Activated CD4-positive, alpha-beta T cell treated with anti-CD3 and anti-CD28 coated beads, Interleukin-2, amount 10 ng/mL, durations not matched to agents 7 days and 5 days (primary cell): ENCODE data around the gene CD48. TPM values are rescaled to one million over a fixed set of nuclear protein-coding genes. Genes with fewer than 3 reads are reported as not detected.
A peak's percentile ranks its signal among the peaks of the same experiment; 100 is the strongest.
"Not testable (repeated sequence)": the region's sequence is repeated elsewhere in the genome, so short reads cannot be mapped to it uniquely, and the experiment has no call there.

Experiments
- CTCF ChIA-PET: fragments of 350-600 bp; sonication (Branson Sonifier 250); formaldehyde crosslinking; loops from one replicate; lab custom pipeline; 2021; ENCODE audit warnings: antibody characterized with exemption; lab: Charles Lee
- POLR2A ChIA-PET: fragments of 350-600 bp; sonication (Branson Sonifier 250); formaldehyde crosslinking; loops from one replicate; lab custom pipeline; 2021; ENCODE audit warnings: antibody characterized with exemption; lab: Charles Lee
- DNase-seq: peaks from one replicate; pipeline ENCODE4 v3.0.0-alpha.2; 2020
- H3K27ac Mint-ChIP-seq: one replicate; pipeline ENCODE4 v1.8.0; 2021; ENCODE audit warnings: mild to moderate bottlenecking, moderate library complexity, mixed read lengths
- H3K27me3 Mint-ChIP-seq: one replicate; pipeline ENCODE4 v1.8.0; 2021; ENCODE audit warnings: mixed read lengths
- H3K36me3 Mint-ChIP-seq: one replicate; pipeline ENCODE4 v1.8.0; 2021; ENCODE audit warnings: low read depth, mixed read lengths
- H3K4me1 Mint-ChIP-seq: one replicate; pipeline ENCODE4 v1.8.0; 2021; ENCODE audit warnings: mixed read lengths
- H3K4me3 Mint-ChIP-seq: one replicate; pipeline ENCODE4 v1.8.0; 2021; ENCODE audit warnings: mild to moderate bottlenecking, moderate library complexity, mixed read lengths
- H3K9me3 Mint-ChIP-seq: one replicate; pipeline ENCODE4 v1.8.0; 2021; ENCODE audit warnings: mixed read lengths
- total RNA-seq, 2 experiments: library from RNA; stranded (reverse); gene quantifications; one replicate each; pipeline ENCODE4 v1.2.3, GENCODE V29; 2021

Gene CD48
- total RNA-seq, 2 experiments from 2014 or later: 294 to 309 TPM

GRCh38 chr1:160723332-160723731 lies 11.7 kb upstream of the CD48 start:
- Mint-ChIP-seq H3K27me3 (no peaks in the 10 kb centered on the region), H3K9me3 (no peaks in the 10 kb centered on the region), H3K4me3 (no peak overlapping the region), H3K36me3 (peaks cover 3% of the 10 kb centered on the region), H3K27ac (no peak overlapping the region), H3K4me1 (peaks cover 33% of the 10 kb centered on the region)
- CTCF ChIA-PET: interaction anchor here (0.7 to 9.6 kb wide), 8 partner anchors 12 to 74 kb away, joined by 3 to 102 read pairs (median 4); partner anchors contain the start of gene CD48
- POLR2A ChIA-PET: interaction anchor here (0.7 kb wide), 1 partner anchor 15 kb away, joined by 3 read pairs; no protein-coding TSS in a partner anchor
- DNase-seq: no peak

- peak; percentile 23 for DNase-seq
These were observed 11.1 kb upstream of the CD48 start for GRCh38 chr1:160722726-160723125.

GRCh38 chr1:160721473-160721872 lies 9.9 kb upstream of the CD48 start:
- POLR2A ChIA-PET: interaction anchor here (0.7 kb wide), 1 partner anchor 30 kb away, joined by 3 read pairs; no protein-coding TSS in a partner anchor

More at GRCh38 chr1:160722726-160723125, 11.1 kb upstream of the CD48 start:
- POLR2A ChIA-PET: interaction anchor here (0.7 kb wide), 1 partner anchor 14 kb away, joined by 3 read pairs; no protein-coding TSS in a partner anchor
- CTCF ChIA-PET: interaction anchor here (0.8 to 9.6 kb wide), 7 partner anchors 11 to 75 kb away, joined by 3 to 102 read pairs (median 4); partner anchors contain the start of gene CD48
- no peak overlapping the region for H3K4me3 Mint-ChIP-seq
- H3K36me3 Mint-ChIP-seq: peaks cover 3% of the 10 kb centered on the region
- no peaks in the 10 kb centered on the region for H3K27me3 Mint-ChIP-seq
- H3K4me1 Mint-ChIP-seq: peaks cover 36% of the 10 kb centered on the region
- no peaks in the 10 kb centered on the region for H3K9me3 Mint-ChIP-seq
- H3K27ac Mint-ChIP-seq: peak overlapping the region; percentile 66

GRCh38 chr1:160720356-160721085 lies 8.9 kb upstream of the CD48 start:
- CTCF ChIA-PET: interaction anchor here (0.6 to 2.2 kb wide), 2 partner anchors 39 to 1794 kb away, joined by 4 to 7 read pairs; no protein-coding TSS in a partner anchor
- Mint-ChIP-seq H3K4me3 (no peak overlapping the region), H3K36me3 (peaks cover 5% of the 10 kb centered on the region), H3K27me3 (no peaks in the 10 kb centered on the region), H3K4me1 (peaks cover 54% of the 10 kb centered on the region), H3K9me3 (no peaks in the 10 kb centered on the region), H3K27ac (no peak overlapping the region)
- DNase-seq: no peak
- POLR2A ChIA-PET: no interaction called here

More at GRCh38 chr1:160721473-160721872, 9.9 kb upstream of the CD48 start:
- no peak overlapping the region for H3K27ac Mint-ChIP-seq
- no peaks in the 10 kb centered on the region for H3K27me3 Mint-ChIP-seq
- H3K4me1 Mint-ChIP-seq: peaks cover 48% of the 10 kb centered on the region
- DNase-seq: no peak
- peaks cover 5% of the 10 kb centered on the region for H3K36me3 Mint-ChIP-seq
- H3K9me3 Mint-ChIP-seq: no peaks in the 10 kb centered on the region
- no peak overlapping the region for H3K4me3 Mint-ChIP-seq
- CTCF ChIA-PET: interaction anchor here (1.4 to 9.6 kb wide), 2 partner anchors 39 to 46 kb away, joined by 3 to 102 read pairs; no protein-coding TSS in a partner anchor

GRCh38 chr1:160718210-160718609 lies 6.6 kb upstream of the CD48 start:
- Mint-ChIP-seq H3K4me3 (no peak overlapping the region), H3K36me3 (peaks cover 5% of the 10 kb centered on the region), H3K9me3 (no peaks in the 10 kb centered on the region), H3K27me3 (no peaks in the 10 kb centered on the region), H3K4me1 (peaks cover 60% of the 10 kb centered on the region), H3K27ac (no peak overlapping the region)
- POLR2A ChIA-PET: no interaction called here
- CTCF ChIA-PET: interaction anchor here (0.6 to 1.5 kb wide), 3 partner anchors 9 to 51 kb away, joined by 3 to 4 read pairs (median 4); no protein-coding TSS in a partner anchor
- DNase-seq: no peak

GRCh38 chr1:160717306-160717705 lies 5.7 kb upstream of the CD48 start:
- POLR2A ChIA-PET: no interaction called here
- H3K36me3 Mint-ChIP-seq: peaks cover 5% of the 10 kb centered on the region
- DNase-seq: no peak
- no peaks in the 10 kb centered on the region for H3K9me3 Mint-ChIP-seq
- H3K27me3 Mint-ChIP-seq: no peaks in the 10 kb centered on the region
- H3K4me1 Mint-ChIP-seq: peaks cover 60% of the 10 kb centered on the region
- H3K27ac Mint-ChIP-seq: no peak overlapping the region
- no peak overlapping the region for H3K4me3 Mint-ChIP-seq
- CTCF ChIA-PET: interaction anchor here (1.5 kb wide), 1 partner anchor 9 kb away, joined by 4 read pairs; no protein-coding TSS in a partner anchor

- peaks cover 5% of the 10 kb centered on the region for H3K36me3 Mint-ChIP-seq
- H3K27ac Mint-ChIP-seq: no peak overlapping the region
- H3K4me3 Mint-ChIP-seq: no peak overlapping the region
- H3K4me1 Mint-ChIP-seq: peaks cover 62% of the 10 kb centered on the region
- CTCF ChIA-PET: interaction anchor here (0.6 to 2.9 kb wide), 10 partner anchors 9 to 890 kb away, joined by 3 to 12 read pairs (median 4); no protein-coding TSS in a partner anchor
- H3K27me3 Mint-ChIP-seq: no peaks in the 10 kb centered on the region
- POLR2A ChIA-PET: interaction anchor here (0.5 to 0.6 kb wide), 2 partner anchors 33 to 77 kb away, joined by 5 to 7 read pairs; no protein-coding TSS in a partner anchor
- no peak for DNase-seq
- H3K9me3 Mint-ChIP-seq: no peaks in the 10 kb centered on the region
These were observed 4.4 kb upstream of the CD48 start for GRCh38 chr1:160716013-160716412.

GRCh38 chr1:160714034-160714648 lies 2.5 kb upstream of the CD48 start:
- H3K27ac Mint-ChIP-seq, DNase-seq, H3K27me3 Mint-ChIP-seq, H3K36me3 Mint-ChIP-seq, H3K9me3 Mint-ChIP-seq, H3K4me3 Mint-ChIP-seq, POLR2A ChIA-PET: not testable (repeated sequence)
- CTCF ChIA-PET: interaction anchor here (0.8 to 2.9 kb wide), 6 partner anchors 7 to 54 kb away, joined by 3 to 12 read pairs (median 6); no protein-coding TSS in a partner anchor
- peaks cover 51% of the 10 kb centered on the region for H3K4me1 Mint-ChIP-seq

GRCh38 chr1:160713161-160713560 lies 1.5 kb upstream of the CD48 start:
- H3K4me1 Mint-ChIP-seq: peaks cover 47% of the 10 kb centered on the region
- peaks cover 2% of the 10 kb centered on the region for H3K36me3 Mint-ChIP-seq
- no peaks in the 10 kb centered on the region for H3K9me3 Mint-ChIP-seq
- ChIA-PET CTCF (interaction anchor here (0.7 to 2.7 kb wide), 11 partner anchors 8 to 90 kb away, joined by 3 to 12 read pairs (median 3); no protein-coding TSS in a partner anchor), POLR2A (no interaction called here)
- no peak overlapping the region for H3K4me3 Mint-ChIP-seq
- no peaks in the 10 kb centered on the region for H3K27me3 Mint-ChIP-seq
- DNase-seq: no peak
- H3K27ac Mint-ChIP-seq: no peak overlapping the region

- DNase-seq: peak; percentile 62
- ChIA-PET POLR2A (interaction anchor here (0.6 kb wide), 1 partner anchor 367 kb away, joined by 3 read pairs; no protein-coding TSS in a partner anchor), CTCF (interaction anchor here (0.7 to 2.7 kb wide), 13 partner anchors 8 to 174 kb away, joined by 3 to 12 read pairs (median 3); no protein-coding TSS in a partner anchor)
- H3K36me3 Mint-ChIP-seq, H3K27me3 Mint-ChIP-seq, H3K4me3 Mint-ChIP-seq, H3K9me3 Mint-ChIP-seq, H3K27ac Mint-ChIP-seq: not testable (repeated sequence)
- H3K4me1 Mint-ChIP-seq: peaks cover 44% of the 10 kb centered on the region
These were observed 981 bp upstream of the CD48 start for GRCh38 chr1:160712525-160713080.

- ChIA-PET POLR2A (no interaction called here), CTCF (interaction anchor here (0.9 to 2.7 kb wide), 7 partner anchors 12 to 283 kb away, joined by 3 to 12 read pairs (median 5); no protein-coding TSS in a partner anchor)
- no peak for DNase-seq
- H3K36me3 Mint-ChIP-seq: no peaks in the 10 kb centered on the region
- no peaks in the 10 kb centered on the region for H3K27me3 Mint-ChIP-seq
- H3K4me3 Mint-ChIP-seq: no peak overlapping the region
- H3K4me1 Mint-ChIP-seq: peaks cover 36% of the 10 kb centered on the region
- H3K9me3 Mint-ChIP-seq: no peaks in the 10 kb centered on the region
- H3K27ac Mint-ChIP-seq: no peak overlapping the region
These were observed 383 bp downstream of the CD48 start for GRCh38 chr1:160711276-160711601.
